HEK293 (cell line): ENCODE measurements around the gene ATP13A4.

Source experiments
- CTCF ChIA-PET: fragments of 350-600 bp; formaldehyde crosslinking; extraction: SDS; loops from one replicate; lab custom pipeline; 2021; ENCODE audit warnings: antibody characterized with exemption; lab: Yijun Ruan, JAX
- POLR2A ChIA-PET: fragments of 300-600 bp; formaldehyde crosslinking; extraction: SDS; loops from one replicate; lab custom pipeline; 2020; ENCODE audit warnings: antibody characterized with exemption, inconsistent platforms; lab: Yijun Ruan, JAX
- H3K27ac ChIP-seq: fragments of 200-500 bp; sonication (Bioruptor generic); 2 replicates; pipeline ENCODE4 v1.5.1; 2014; ENCODE audit warnings: low read depth, low read length, control low read depth, inconsistent platforms; ENCODE audit errors: extremely low read depth
- H3K36me3 ChIP-seq, 2 experiments: fragments of 200-500 bp in 1 of 2; sonication (Bioruptor generic) in 1 of 2; 1 replicate in 1 of 2; 2 replicates in 1 of 2; pipeline ENCODE4 v1.5.1; 2014 to 2017; ENCODE audit warnings: inconsistent platforms in 2 of 2, low read length in 2 of 2; ENCODE audit not compliant: control insufficient read depth in 2 of 2, insufficient read depth in 1 of 2
- H3K4me1 ChIP-seq: fragments of 200-500 bp; sonication (Bioruptor generic); 2 replicates; pipeline ENCODE4 v1.5.1; 2014; ENCODE audit warnings: mild to moderate bottlenecking, low read length, inconsistent platforms; ENCODE audit not compliant: control insufficient read depth, insufficient read depth
- H3K4me3 ChIP-seq: 2 replicates; pipeline ENCODE4 v1.5.1; 2011; ENCODE audit warnings: low read depth, mild to moderate bottlenecking, control low read depth, low read length, moderate library complexity
- H3K9me3 ChIP-seq: fragments of 200-500 bp; sonication (Bioruptor generic); 2 replicates; pipeline ENCODE4 v1.5.1; 2014; ENCODE audit warnings: low read depth, low read length, inconsistent platforms; ENCODE audit not compliant: control insufficient read depth, insufficient read depth
- GLIS2 ChIP-seq: fragments of 450-650 bp; formaldehyde crosslinking; IDR thresholded peaks from 2 replicates; pipeline ENCODE4 v1.5.1; 2016; ENCODE audit warnings: missing biosample characterization, missing genetic modification characterization
- HIC1 ChIP-seq: fragments of 450-650 bp; formaldehyde crosslinking; IDR thresholded peaks from 2 replicates; pipeline ENCODE4 v1.5.1; 2016; ENCODE audit warnings: missing biosample characterization, missing genetic modification characterization
- KLF8 ChIP-seq: fragments of 450-650 bp; formaldehyde crosslinking; IDR thresholded peaks from 2 replicates; pipeline ENCODE4 v1.5.1; 2016; ENCODE audit warnings: missing biosample characterization, missing genetic modification characterization
- MEIS1 ChIP-seq: sonication (generic); formaldehyde crosslinking; IDR thresholded peaks from 2 replicates; pipeline ENCODE4 v1.8.1; 2022; ENCODE audit warnings: missing genetic modification reagents, mild to moderate bottlenecking, borderline replicate concordance
- OVOL3 ChIP-seq: fragments of 450-650 bp; formaldehyde crosslinking; IDR thresholded peaks from 2 replicates; pipeline ENCODE4 v1.5.1; 2016; ENCODE audit warnings: missing biosample characterization, missing genetic modification characterization
- PATZ1 ChIP-seq: fragments of 450-650 bp; formaldehyde crosslinking; IDR thresholded peaks from 2 replicates; pipeline ENCODE4 v1.5.1; 2016; ENCODE audit warnings: missing biosample characterization, missing genetic modification characterization
- SP3 ChIP-seq: fragments of 450-650 bp; formaldehyde crosslinking; IDR thresholded peaks from 2 replicates; pipeline ENCODE4 v1.5.1; 2016; ENCODE audit warnings: missing biosample characterization, missing genetic modification characterization
- SP7 ChIP-seq: fragments of 450-650 bp; formaldehyde crosslinking; IDR thresholded peaks from 2 replicates; pipeline ENCODE4 v1.5.1; 2016; ENCODE audit warnings: missing biosample characterization, missing genetic modification characterization
- ZBTB1 ChIP-seq: fragments of 450-650 bp; formaldehyde crosslinking; IDR thresholded peaks from 2 replicates; pipeline ENCODE4 v1.5.1; 2016; ENCODE audit warnings: missing biosample characterization, missing genetic modification characterization
- ZBTB10 ChIP-seq: fragments of 450-650 bp; formaldehyde crosslinking; IDR thresholded peaks from 2 replicates; pipeline ENCODE4 v1.5.1; 2016; ENCODE audit warnings: missing biosample characterization, missing genetic modification characterization
- ZBTB44 ChIP-seq: fragments of 450-650 bp; IDR thresholded peaks from 2 replicates; pipeline ENCODE4 v1.5.1; 2018; ENCODE audit warnings: missing biosample characterization, mild to moderate bottlenecking, missing genetic modification characterization
- ZBTB49 ChIP-seq: fragments of 450-650 bp; formaldehyde crosslinking; IDR thresholded peaks from 2 replicates; pipeline ENCODE4 v1.5.1; 2016; ENCODE audit warnings: missing biosample characterization, missing genetic modification characterization, low read depth
- ZEB2 ChIP-seq: fragments of 450-650 bp; formaldehyde crosslinking; IDR thresholded peaks from 2 replicates; pipeline ENCODE4 v1.5.1; 2016; ENCODE audit warnings: missing biosample characterization, missing genetic modification characterization
- ZNF324 ChIP-seq: fragments of 450-650 bp; formaldehyde crosslinking; IDR thresholded peaks from 2 replicates; pipeline ENCODE4 v1.5.1; 2016; ENCODE audit warnings: missing biosample characterization, missing genetic modification characterization
- ZNF404 ChIP-seq: fragments of 450-650 bp; formaldehyde crosslinking; IDR thresholded peaks from 2 replicates; pipeline ENCODE4 v1.5.1; 2017; ENCODE audit warnings: missing biosample characterization, missing genetic modification characterization
- ZNF501 ChIP-seq: fragments of 450-650 bp; formaldehyde crosslinking; IDR thresholded peaks from 2 replicates; pipeline ENCODE4 v1.5.1; 2016; ENCODE audit warnings: missing biosample characterization, missing genetic modification characterization
- ZNF585B ChIP-seq: fragments of 450-650 bp; formaldehyde crosslinking; IDR thresholded peaks from 2 replicates; pipeline ENCODE4 v1.5.1; 2016; ENCODE audit warnings: missing biosample characterization, missing genetic modification characterization
- ZNF830 ChIP-seq: fragments of 450-650 bp; IDR thresholded peaks from 2 replicates; pipeline ENCODE4 v1.5.0; 2018; ENCODE audit warnings: missing biosample characterization, missing genetic modification characterization, low read depth, mild to moderate bottlenecking, moderate library complexity
- ZNF837 ChIP-seq: fragments of 450-650 bp; formaldehyde crosslinking; IDR thresholded peaks from 2 replicates; pipeline ENCODE4 v1.5.1; 2016; ENCODE audit warnings: missing biosample characterization, missing genetic modification characterization
- TF ChIP-seq, protein P1 (sequence below): fragments of 450-650 bp; formaldehyde crosslinking; IDR thresholded peaks from 2 replicates; pipeline ENCODE4 v1.5.1; 2016; ENCODE audit warnings: missing biosample characterization, missing genetic modification characterization

Gene ATP13A4

GRCh38 chr3:193452338-193452737 is 102.4 kb downstream of the ATP13A4 start:
- POLR2A ChIA-PET = no interaction called here
- CTCF ChIA-PET = interaction anchor here (0.6 to 1.0 kb wide), 2 partner anchors 9 to 190 kb away, joined by 3 read pairs; no protein-coding TSS in a partner anchor

More at GRCh38 chr3:193452338-193452737, 102.4 kb downstream of the ATP13A4 start:
- Histone ChIP-seq H3K36me3 (no peaks in the 10 kb centered on the region), H3K4me1 (no peaks in the 10 kb centered on the region), H3K27ac (no peak overlapping the region), H3K4me3 (no peak overlapping the region), H3K9me3 (no peaks in the 10 kb centered on the region)
- TF ChIP-seq ZNF501 = no peak
- no peak for TF ChIP-seq SP7 (tag by site-specific recombination)
- no peak for TF ChIP-seq ZBTB44 (tag by site-specific recombination)
- no peak for TF ChIP-seq ZBTB10 (tag by site-specific recombination)
- TF ChIP-seq PATZ1 = no peak
- TF ChIP-seq ZNF830 = no peak
- TF ChIP-seq ZNF324 (tag by site-specific recombination) = no peak
- no peak for TF ChIP-seq ZNF585B
- no peak for TF ChIP-seq MEIS1 (CRISPR knock-in tag)
- no peak for TF ChIP-seq OVOL3 (tag by site-specific recombination)
- TF ChIP-seq ZNF837 (tag by site-specific recombination) = no peak
- no peak for TF ChIP-seq GLIS2
- TF ChIP-seq ZBTB49 (tag by site-specific recombination) = no peak
- TF ChIP-seq SP3 (tag by site-specific recombination) = no peak
- no peak for TF ChIP-seq ZEB2
- no peak for TF ChIP-seq HIC1 (tag by site-specific recombination)
- no peak for TF ChIP-seq ZNF404
- TF ChIP-seq KLF8 (tag by site-specific recombination) = no peak
- TF ChIP-seq, protein P1, sequence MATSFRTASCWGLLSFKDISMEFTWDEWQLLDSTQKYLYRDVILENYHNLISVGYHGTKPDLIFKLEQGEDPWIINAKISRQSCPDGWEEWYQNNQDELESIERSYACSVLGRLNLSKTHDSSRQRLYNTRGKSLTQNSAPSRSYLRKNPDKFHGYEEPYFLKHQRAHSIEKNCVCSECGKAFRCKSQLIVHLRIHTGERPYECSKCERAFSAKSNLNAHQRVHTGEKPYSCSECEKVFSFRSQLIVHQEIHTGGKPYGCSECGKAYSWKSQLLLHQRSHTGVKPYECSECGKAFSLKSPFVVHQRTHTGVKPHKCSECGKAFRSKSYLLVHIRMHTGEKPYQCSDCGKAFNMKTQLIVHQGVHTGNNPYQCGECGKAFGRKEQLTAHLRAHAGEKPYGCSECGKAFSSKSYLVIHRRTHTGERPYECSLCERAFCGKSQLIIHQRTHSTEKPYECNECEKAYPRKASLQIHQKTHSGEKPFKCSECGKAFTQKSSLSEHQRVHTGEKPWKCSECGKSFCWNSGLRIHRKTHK = no peak
- no peak for TF ChIP-seq ZBTB1 (tag by site-specific recombination)
